HFFc6 (cell line): ENCODE data around the gene PCDHB14. TPM values are rescaled to one million over a fixed set of nuclear protein-coding genes. Genes with fewer than 3 reads are reported as not detected.

ENCODE experiments used
- DNase-seq: peaks from one replicate; pipeline ENCODE4 v3.0.0-alpha.2; 2018
- H3K27ac Mint-ChIP-seq: 2 replicates; pipeline ENCODE4 v1.8.0; 2020; ENCODE audit warnings: mild to moderate bottlenecking, mixed read lengths
- H3K27me3 Mint-ChIP-seq: 2 replicates; pipeline ENCODE4 v1.8.0; 2021; ENCODE audit warnings: mild to moderate bottlenecking, moderate library complexity, mixed read lengths; ENCODE audit not compliant: insufficient read depth
- H3K36me3 Mint-ChIP-seq: 2 replicates; pipeline ENCODE4 v1.8.0; 2021; ENCODE audit warnings: low read depth, mixed read lengths
- H3K4me1 Mint-ChIP-seq: 2 replicates; pipeline ENCODE4 v1.8.0; 2020; ENCODE audit warnings: low read depth, mixed read lengths
- H3K4me3 Mint-ChIP-seq: 2 replicates; pipeline ENCODE4 v1.8.0; 2020; ENCODE audit warnings: mild to moderate bottlenecking, moderate library complexity, mixed read lengths
- H3K9me3 Mint-ChIP-seq: 2 replicates; pipeline ENCODE4 v1.8.0; 2020; ENCODE audit warnings: mild to moderate bottlenecking, mixed read lengths
- total RNA-seq, 6 experiments: library from RNA; stranded (reverse); fragmentation: NEBNext Ultra II Directional; extraction: Animal tissue kit (Norgen Biotek cat#: 25700); gene quantifications; 2 replicates in 1 of 6; 3 replicates in 5 of 6; pipeline ENCODE4 v1.2.3, GENCODE V29; 2021
- TF ChIP-seq, protein P1 (sequence below): fragments of 200-600 bp; sonication (generic); IDR thresholded peaks from 2 replicates; pipeline ENCODE4 v1.5.0; 2021; ENCODE audit warnings: antibody characterized with exemption, mild to moderate bottlenecking

Gene PCDHB14
- total RNA-seq, 6 experiments from 2014 or later = 1.8 to 3.5 (median 2.7) TPM

GRCh38 chr5:141258464-141258863 is 35.3 kb downstream of the PCDHB14 start:
- H3K4me3 Mint-ChIP-seq = no peak overlapping the region
- TF ChIP-seq, protein P1, sequence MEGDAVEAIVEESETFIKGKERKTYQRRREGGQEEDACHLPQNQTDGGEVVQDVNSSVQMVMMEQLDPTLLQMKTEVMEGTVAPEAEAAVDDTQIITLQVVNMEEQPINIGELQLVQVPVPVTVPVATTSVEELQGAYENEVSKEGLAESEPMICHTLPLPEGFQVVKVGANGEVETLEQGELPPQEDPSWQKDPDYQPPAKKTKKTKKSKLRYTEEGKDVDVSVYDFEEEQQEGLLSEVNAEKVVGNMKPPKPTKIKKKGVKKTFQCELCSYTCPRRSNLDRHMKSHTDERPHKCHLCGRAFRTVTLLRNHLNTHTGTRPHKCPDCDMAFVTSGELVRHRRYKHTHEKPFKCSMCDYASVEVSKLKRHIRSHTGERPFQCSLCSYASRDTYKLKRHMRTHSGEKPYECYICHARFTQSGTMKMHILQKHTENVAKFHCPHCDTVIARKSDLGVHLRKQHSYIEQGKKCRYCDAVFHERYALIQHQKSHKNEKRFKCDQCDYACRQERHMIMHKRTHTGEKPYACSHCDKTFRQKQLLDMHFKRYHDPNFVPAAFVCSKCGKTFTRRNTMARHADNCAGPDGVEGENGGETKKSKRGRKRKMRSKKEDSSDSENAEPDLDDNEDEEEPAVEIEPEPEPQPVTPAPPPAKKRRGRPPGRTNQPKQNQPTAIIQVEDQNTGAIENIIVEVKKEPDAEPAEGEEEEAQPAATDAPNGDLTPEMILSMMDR = no peak
- H3K36me3 Mint-ChIP-seq = peaks cover 74% of the 10 kb centered on the region
- no peaks in the 10 kb centered on the region for H3K4me1 Mint-ChIP-seq
- peaks cover 92% of the 10 kb centered on the region for H3K9me3 Mint-ChIP-seq
- no peak for DNase-seq
- no peaks in the 10 kb centered on the region for H3K27me3 Mint-ChIP-seq
- H3K27ac Mint-ChIP-seq = no peak overlapping the region

GRCh38 chr5:141258948-141259347 is 35.8 kb downstream of the PCDHB14 start:
- TF ChIP-seq, protein P1 = no peak
- no peaks in the 10 kb centered on the region for H3K4me1 Mint-ChIP-seq
- no peak overlapping the region for H3K27ac Mint-ChIP-seq
- peaks cover 73% of the 10 kb centered on the region for H3K36me3 Mint-ChIP-seq
- peaks cover 97% of the 10 kb centered on the region for H3K9me3 Mint-ChIP-seq
- no peak for DNase-seq
- H3K27me3 Mint-ChIP-seq = no peaks in the 10 kb centered on the region
- no peak overlapping the region for H3K4me3 Mint-ChIP-seq

- TF ChIP-seq, protein P1 = no peak
- Mint-ChIP-seq H3K4me1 (no peaks in the 10 kb centered on the region), H3K4me3 (no peak overlapping the region), H3K9me3 (peaks cover 97% of the 10 kb centered on the region), H3K27ac (no peak overlapping the region), H3K27me3 (no peaks in the 10 kb centered on the region), H3K36me3 (peaks cover 66% of the 10 kb centered on the region)
- no peak for DNase-seq
Observed at GRCh38 chr5:141260458-141261237, 37.5 kb downstream of the PCDHB14 start.

- H3K36me3 Mint-ChIP-seq = peaks cover 66% of the 10 kb centered on the region
- DNase-seq = no peak
- TF ChIP-seq, protein P1 = no peak
- H3K4me1 Mint-ChIP-seq = no peaks in the 10 kb centered on the region
- H3K27me3 Mint-ChIP-seq = no peaks in the 10 kb centered on the region
- no peak overlapping the region for H3K27ac Mint-ChIP-seq
- peaks cover 97% of the 10 kb centered on the region for H3K9me3 Mint-ChIP-seq
- no peak overlapping the region for H3K4me3 Mint-ChIP-seq
Observed at GRCh38 chr5:141261238-141261546, 38.0 kb downstream of the PCDHB14 start.

DNA sequence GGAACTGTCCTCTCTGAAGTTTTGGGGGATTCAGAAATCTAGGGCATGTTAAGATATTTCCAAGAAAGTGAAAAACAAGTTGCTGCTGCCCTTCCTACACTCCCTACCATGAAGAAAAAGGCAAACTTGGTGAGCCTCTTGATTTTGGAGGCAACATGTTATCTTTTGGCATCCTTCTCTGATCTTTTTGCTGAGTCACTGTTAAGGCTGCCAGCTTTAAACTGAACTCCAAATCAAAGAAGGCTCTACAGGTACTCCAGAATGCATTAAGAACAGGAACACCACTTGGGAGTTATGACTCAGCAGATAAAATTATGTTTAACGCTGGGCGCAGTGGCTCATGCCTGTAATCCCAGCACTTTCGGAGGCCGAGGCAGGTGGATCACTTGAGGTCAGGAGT is 46.1 kb downstream of the PCDHB14 start:
- Mint-ChIP-seq H3K36me3 (peaks cover 57% of the 10 kb centered on the region), H3K9me3 (peaks cover 93% of the 10 kb centered on the region), H3K27me3 (no peaks in the 10 kb centered on the region; the same call in 1 of the 2 replicates), H3K27ac (no peak overlapping the region), H3K4me1 (no peaks in the 10 kb centered on the region), H3K4me3 (no peak overlapping the region)
- TF ChIP-seq, protein P1 = no peak
- no peak for DNase-seq
